GM18520 (cell line): ENCODE results near the gene RMC1.
"Not testable (repeated sequence)": the region's sequence is repeated elsewhere in the genome, so short reads cannot be mapped to it uniquely, and the experiment has no call there.

Experiments
- ATAC-seq: cut with Tn5 transposase; IDR thresholded peaks from one replicate; pipeline ENCODE4 v1.9.1; 2021; ENCODE audit not compliant: unreplicated experiment

Gene RMC1

DNA sequence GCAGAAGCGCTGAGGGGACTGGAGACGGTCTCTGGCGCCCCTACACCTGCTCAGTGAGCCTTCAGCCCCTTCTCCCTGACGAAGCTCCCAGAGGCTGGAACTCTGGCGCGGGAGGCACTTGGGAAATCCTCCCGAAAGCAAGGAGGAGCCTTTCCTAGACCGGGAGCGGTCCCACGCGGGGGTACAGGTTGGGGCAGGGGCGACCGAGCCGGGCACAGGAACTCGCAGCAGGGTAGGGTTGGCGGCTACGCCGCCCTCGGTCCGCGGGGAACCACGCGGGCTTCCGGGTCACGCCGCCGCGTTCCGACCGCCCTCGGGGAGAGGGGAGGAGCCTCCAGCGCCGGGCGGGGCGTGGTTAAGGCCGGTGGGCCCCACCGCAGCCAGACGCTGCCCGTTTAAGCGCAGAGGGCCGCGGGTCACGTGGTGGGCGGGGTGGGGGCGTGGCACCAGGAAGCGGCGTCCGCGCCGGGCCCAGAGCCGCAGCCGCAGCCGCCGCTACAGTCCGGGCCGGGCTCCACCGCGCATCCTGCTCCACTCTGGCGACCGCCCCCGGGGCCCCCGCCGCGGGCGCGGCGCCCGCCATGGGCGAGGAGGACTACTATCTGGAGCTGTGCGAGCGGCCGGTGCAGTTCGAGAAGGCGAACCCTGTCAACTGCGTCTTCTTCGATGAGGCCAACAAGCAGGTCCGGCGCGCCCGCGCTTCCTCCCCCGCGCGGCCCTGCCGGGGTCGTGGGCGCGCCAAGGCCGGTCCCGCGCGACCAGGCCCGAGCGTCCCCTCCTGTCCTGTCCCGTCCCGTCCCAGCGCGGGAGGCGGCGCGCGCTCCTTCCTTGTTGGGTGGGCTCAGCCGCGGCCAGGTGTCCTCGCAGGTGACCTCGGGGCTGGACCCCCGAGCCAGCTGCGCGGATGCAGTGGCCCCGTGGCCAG is at the start of gene RMC1:
Gene RMC1, plus strand, starts transcription at position 474 of the 925 bp plus-strand sequence. Its CDS starts 108 bp downstream, at position 582.
- ATAC-seq: peak; percentile 67

DNA sequence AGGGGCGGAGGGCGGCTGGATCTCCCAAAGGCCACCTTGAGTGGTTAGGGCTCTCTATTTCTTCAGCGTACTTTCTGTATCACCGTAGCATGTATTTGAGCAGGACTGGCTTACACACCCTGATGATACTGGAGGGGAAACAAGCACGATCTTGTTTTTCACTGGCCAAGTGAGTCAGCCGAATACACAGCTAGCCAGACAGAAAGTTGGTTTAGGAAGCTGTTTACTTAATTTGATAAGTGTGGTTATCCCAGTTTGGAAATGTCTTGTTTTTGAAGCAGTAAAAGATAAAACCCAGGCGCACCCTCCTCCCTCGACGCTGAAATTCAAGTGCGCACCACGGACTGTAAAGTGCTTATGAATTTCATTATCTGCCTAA is 49.6 kb upstream of the RMC1 start:
- ATAC-seq: no peak

DNA sequence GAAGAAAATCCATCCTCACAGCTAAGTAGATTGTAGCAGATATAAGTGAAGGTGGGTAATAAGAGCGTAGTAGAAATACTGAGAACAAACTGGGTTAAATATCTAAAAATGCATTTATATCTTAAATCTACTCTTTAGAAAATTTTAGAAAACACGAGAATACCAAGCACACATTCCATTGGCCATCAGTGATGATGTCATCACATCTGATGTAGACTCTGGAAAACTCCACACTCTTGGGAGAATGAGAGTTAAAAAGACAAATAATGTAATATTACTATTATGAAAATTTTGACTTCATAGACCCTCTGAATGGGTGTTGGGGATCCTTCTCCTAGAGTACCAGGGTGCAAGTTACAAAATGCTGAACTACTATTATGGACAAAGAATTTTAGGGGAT is 46.5 kb upstream of the RMC1 start:
- ATAC-seq: no peak

DNA sequence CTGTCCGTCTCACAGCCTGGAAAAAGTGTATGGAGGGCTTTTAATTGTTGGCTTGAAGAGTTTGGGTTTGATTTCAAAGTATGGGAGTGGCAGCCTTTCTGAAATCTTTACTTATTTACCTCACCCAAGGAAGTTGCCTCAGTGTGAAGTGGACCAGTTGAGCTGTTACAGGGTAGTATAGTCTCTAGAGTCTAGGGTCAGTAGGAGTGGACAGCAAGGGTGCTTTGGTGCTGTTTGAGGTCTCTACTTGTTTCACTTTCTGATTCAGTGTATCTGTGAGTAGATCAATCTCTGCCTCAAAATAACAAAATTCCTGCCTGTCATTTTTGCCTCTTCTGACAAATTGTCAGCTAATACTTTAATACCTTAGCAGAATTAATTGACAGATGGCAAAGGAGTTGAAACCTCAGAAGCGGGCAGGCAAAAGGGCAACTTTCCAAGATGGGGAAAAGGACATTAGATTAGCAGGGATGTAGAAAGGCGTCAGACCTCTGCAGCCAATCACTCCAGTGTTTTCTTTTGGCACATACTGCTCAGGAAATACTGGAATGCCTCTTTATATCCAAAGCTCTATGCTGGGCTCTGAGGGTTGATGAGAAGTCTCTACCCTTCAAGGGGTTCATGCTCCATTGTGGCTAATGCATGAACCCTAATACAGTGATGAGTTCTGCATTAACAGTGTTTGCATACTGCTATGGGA is 44.3 kb upstream of the RMC1 start:
- ATAC-seq: no peak

DNA sequence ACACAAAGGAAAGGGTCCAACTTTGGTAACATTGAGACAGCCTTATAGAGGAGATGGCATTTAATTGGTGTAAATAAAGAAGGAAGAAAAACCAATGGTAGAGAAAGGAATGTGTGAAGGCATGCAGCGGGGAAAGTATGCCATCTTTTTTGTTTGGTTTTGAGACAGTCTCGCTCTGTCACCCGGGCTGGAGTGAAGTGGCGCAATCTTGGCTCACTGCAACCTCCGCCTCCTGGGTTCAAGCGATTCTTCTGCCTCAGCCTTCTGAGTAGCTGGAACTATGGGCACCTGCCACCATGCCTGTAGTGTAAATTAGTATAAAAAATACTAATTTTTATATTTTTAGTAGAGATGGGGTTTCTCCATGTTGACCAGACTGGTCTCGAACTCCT is 43.8 kb upstream of the RMC1 start:
- no peak for ATAC-seq

DNA sequence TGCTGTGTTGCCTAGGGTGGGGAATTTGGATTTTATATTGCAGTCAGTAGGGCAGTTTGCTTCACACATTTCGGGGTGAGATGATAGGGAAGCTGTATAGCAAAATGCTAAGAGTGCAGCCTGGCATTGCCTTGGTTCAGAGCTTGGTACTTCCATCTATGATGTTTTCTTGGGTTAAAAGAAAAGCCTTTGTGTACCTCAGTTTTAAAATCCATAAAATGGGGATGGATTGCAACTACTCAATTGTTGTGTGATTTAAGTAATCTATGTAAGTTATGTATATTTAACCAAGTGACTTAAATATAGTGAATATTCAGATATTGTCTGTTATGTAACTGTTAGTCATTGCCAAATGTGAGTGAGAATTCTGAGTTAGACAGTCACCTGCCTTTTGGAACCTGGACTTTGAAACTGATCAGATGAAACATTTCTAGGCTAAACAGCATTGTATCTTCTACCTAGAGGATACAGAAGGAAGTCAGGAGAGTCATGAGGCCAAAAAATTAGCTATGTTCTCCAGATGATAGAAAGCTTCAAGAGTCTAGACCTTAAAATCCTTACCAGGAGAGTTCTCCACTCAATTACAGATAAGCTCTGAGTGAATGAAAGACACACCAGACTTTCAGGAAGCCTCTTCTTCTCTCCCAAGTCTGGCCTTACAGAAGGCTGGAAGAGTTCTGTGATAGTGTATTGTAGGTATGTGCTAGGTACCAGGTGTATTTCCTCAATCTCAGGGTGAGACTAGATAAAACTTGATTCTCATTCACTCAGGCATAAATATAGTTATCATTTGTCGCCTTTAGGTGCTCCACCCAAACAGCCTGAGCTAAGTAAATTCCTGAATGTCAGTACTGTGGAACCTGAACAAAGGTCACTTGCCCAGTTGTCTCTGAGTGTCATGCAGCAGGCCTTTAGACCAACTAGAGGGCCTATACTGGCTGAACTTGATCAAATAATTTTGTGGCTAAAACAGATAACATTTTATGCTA is 42.7 kb upstream of the RMC1 start:
- no peak for ATAC-seq

DNA sequence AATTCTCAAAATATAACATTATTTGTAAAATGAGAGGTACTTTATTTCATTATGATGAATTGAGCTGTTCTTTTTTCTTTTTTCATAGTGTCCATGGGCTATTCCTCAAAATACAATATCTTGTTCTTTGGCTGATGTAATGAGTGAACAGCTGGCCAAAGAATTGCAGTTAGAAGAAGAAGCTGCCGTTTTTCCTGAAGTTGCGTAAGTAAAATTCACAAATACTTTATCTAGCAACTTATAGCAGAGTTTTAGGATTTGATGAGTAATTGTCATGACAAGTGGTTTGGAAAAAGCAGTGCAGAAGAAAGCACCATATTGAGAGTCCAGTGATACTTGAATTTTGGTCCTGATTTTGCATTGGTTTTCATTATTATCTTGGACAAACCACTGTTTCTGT is 40.4 kb upstream of the RMC1 start:
- ATAC-seq: no peak

DNA sequence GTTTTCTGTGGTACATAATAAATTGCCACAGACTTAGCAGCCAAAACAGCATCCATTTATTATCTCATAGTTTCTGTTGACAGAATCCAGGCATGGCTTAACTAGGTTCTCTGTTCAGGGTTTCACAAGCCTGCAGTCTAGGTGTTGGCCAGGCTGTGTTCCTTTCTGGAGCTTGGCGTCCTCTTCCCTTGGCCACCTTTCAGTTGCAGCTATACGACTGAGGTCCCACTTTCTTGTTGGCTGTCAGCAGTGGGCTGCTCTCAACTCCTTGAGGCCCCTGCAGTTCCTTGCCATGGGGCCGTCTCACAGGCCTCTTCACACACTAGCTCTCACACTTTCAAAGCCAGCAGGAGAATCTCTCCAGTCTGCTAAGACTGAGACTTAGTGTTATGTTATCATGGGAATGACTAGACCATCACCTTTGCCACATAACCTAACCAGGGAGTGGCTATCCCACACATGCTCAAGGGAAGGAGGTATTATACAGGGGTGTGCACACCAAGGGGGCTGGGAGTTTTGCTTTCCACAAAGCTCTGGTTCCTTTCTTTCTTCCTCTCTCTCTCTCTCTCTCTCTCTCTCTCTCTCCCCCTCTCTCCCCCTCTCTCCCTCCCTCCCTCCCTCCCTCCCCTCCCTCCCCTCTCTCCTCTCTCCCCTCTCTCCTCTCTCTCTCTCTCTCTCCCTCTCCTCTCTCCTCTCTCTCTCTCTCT is 34.4 kb upstream of the RMC1 start:
- ATAC-seq: no peak

DNA sequence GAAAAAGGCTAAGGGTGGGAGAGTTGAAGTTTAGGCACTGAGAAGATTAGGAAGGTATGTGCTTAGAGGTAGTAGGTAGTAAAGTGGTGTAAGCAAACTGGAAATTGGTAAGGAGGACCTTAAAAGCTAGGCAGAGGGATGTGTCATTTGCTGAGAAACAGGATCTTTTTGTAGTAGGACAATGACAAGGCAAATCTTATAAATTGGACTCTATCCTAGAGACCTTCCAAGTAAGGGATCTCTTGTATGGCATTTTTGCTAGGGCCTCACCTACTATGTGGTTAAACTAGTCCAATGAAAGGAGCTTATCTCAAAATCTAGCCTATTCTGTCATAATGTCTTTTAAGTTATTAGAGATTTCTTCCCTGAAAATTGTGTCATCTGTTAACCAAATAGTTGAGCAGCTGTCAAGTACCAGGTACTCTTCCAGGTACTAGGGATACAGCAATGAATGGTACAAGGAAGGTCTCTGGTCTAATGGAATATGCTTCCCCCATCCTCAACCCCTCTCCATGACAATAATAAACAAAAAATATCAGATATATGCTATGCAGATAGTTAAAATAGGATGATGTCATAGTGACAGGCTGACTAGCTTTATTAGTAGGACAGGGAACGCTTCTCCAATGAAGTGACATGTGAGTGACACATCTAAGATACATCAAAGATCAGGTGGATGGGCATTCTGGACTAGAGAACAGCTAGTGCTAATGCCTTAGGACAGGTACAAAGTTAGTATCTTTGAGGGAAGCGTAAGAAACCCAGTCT is 32.5 kb upstream of the RMC1 start:
- ATAC-seq: no peak

DNA sequence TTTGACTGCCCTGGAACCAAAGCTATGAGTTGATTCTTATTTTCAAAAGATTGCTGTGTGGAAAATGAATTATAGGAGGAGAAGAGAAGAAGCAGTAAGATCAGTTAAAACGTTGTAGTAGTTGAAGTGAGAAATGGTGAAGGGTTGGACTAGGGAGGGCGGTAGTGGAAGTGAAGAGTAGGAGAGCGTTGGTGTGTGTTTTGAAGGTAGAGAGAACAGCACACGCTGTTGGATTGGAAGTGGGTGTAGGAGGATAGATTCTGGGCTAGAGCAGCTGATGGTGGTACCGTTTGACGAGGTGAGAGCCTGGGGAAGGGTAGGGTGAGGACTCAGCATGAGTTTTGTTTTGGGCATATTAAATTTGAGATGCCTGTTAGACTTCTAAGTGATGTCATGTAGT is 31.8 kb upstream of the RMC1 start:
- no peak for ATAC-seq

DNA sequence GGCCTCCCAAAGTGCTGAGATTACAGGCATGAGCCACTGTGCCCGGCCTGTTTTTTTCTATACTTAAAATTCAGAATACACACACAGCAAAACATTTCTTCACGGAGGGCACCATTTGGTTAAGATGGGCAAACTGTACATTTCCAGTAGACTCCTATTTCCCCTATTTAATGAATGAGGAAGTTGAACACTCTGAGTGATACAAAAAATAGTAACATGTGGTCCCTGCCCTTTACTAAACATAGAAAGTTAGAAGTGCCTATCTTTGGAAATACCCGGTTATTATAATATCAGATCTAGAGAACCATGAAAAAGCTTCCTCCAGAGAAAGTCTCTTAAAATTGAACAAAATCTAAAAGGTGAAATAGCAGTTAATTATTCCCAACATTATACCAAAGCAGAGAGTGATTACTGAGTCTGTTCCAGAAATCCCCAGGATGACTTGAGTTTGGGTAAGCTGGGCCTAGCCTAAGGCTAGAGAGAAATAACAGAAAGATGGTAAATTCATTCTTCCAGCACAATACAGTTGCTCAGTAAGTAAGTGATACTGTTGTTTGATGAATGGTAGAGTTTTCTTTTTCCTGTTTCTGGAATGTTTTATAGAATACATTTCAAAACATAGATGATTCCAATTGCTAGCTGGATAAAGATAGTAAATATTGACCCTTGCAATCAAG is 23.3 kb upstream of the RMC1 start:
- no peak for ATAC-seq

DNA sequence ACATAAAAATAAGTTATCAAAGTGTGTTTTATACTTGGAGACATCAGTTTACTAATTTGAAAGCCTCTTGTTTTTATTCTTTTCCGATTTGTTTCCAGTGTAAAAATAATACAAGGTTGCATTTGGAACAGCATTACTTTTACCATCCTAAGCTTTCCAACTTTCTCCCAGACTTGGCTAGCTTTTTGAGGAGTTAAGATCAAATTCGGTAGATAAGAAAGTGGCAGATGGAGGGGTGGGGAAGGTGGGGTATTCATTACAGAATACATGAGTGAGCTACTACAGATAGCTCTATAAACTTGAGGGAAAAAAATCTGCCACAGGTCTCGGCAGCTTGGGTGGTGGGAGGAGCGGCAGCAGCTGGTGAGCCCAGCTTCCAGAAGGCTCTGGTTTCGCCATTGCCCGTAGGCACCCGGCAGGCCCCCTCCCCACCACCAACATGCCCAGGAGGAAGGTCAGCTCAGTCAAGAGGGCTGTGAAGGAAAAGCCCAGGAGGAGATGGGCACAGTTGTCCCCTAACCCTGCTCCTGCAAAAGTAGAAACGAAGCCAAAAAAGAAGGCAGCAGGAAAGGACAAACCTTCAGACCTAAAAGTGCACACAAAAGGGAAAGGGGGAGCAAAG is 18.6 kb upstream of the RMC1 start:
- ATAC-seq: no peak

DNA sequence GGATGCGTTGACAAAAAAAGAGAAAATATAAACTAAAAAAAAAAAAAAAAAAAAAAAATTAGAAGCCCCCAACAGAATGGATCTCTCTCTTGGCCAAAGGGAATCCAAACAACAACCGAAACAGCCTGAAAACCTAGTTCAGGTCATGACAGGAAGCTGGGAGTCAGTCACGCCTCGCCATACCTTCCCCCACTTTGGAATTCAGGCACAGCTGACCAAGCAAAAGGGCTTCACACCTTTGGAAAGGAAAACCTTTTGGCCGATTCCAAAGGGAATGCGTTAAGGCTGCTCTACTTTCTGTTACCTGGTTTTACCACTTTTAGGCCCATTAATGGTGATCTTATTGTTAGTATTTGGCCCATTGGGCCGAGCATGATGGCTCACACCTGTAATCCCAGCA is 17.9 kb upstream of the RMC1 start:
- ATAC-seq: no peak

DNA sequence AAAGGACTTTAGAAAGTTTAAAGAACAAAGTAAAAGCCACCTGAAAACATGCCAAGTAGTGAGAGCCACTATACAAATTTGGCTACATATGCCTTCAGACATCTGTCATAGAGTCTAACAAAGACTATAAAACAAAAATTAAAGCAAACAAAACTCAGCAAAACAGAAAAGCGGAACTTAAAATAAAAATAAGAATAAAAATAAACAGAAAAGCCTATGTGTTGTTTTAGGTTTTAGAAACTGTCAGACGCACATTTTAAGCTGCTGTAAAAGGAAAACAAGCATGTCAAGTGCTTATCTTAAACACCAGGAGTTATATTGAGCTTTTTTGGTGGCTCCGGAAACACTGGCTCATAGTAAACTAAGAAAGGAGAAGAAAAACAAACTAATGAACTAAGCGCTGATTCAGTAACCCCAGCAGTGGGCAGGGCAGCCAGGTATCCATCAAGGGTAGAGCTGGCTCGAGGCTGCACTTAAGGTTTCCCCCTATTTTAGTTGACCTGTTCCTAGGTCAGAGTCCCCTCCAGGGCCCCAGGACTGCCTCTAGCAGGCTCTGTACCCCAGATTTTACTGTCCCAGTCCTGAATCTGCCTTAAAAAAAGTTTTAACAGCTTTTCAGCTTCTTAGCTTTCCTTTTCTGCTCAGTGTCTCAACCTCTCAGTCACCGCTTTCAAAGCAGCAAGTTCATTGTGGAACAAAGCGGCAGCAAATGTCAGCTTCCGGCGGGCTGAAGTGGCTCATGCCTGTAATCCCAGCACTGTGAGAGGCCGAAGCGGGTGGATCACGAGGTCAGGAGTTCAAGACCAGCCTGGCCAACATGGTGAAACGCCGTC is 15.4 kb upstream of the RMC1 start:
- ATAC-seq: peak; percentile 40

DNA sequence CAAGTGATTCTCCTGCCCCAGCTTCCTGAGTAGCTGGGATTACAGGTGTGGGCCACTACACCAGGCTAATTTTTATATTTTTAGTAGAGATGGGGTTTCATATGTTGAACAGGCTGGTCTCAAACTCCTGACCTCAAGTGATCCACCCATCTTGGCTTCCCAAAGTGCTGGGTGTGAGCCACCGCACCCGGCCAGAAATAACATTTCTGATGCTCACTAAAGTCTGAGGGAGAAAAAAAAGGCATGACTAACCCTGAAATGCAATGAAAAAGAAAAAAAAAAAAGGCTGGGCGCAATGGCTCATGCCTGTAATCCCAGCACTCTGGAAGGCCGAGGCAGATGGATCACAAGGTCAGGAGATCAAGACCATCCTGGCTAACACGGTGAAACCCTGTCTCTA is 13.7 kb upstream of the RMC1 start:
- not testable (repeated sequence) for ATAC-seq

DNA sequence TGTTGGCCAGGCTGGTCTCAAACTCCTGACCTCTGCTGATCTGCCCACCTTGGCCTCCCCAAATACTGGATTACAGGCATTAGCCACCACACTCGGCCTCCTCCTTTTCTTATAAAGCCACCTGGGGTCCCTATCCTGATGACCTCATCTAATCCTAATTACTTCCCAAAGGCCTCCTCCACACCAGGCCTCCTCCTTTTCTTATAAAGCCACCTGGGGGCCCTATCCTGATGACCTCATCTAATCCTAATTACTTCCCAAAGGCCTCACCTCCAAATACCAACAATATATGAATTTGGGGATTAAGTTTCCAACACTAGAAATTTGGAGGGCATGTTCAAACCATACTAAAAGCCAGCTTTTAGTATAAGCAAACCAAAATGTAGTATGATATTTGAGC is 9.7 kb upstream of the RMC1 start:
- no peak for ATAC-seq

DNA sequence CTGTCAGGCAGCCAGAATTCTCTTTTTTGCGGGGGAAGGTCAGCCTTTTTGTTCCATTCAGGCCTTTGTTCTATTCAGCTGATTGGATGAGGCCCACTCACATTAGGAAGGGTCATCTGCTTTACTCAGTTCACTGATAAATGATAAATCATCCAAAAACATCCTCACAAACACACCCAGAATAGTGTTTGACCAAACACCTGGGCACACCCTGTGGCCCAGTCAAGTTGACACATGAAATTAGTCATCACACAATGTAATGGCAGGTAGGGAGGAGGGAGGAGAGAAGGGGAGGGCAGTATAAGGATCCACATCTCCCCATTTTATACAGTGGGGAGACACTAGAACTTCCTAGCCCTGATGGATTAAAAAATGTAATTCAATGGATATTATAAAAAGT is 8.3 kb upstream of the RMC1 start:
- no peak for ATAC-seq
